ENCODE data around the gene CACNA1E.

CACNA1E gene

DNA sequence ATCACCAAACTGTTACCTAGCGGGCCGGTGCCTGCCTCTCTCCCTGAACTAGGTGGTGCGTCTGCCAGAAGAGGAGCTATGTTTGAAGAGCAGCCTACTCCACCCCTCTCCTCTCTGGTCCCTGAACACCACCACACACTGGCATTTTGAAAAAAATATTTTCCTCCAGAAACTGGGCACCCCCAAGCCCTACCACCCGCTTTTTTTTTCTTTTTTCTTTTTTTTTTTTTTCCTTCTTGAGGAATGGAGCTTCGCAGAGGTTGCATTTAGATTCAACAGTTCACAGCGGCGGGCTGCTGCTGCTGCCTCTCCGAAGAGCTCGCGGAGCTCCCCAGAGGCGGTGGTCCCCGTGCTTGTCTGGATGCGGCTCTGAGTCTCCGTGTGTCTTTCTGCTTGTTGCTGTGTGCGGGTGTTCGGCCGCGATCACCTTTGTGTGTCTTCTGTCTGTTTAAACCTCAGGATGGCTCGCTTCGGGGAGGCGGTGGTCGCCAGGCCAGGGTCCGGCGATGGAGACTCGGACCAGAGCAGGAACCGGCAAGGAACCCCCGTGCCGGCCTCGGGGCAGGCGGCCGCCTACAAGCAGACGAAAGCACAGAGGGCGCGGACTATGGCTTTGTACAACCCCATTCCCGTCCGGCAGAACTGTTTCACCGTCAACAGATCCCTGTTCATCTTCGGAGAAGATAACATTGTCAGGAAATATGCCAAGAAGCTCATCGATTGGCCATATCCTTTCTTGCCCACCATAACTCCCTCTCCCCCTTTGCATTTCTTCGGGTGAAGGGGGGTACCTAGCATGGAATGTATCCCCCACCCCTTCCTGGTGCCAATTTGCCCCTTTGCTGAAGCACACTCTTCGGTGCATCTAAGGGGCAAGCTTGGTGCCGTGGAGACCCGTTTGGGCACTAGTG, at the start of gene CACNA1E:
Gene CACNA1E (plus strand): TSS at position 233 of the 911 bp plus-strand sequence. CDS start 228 bp downstream, at position 461.
- no peak for DNase-seq

DNA sequence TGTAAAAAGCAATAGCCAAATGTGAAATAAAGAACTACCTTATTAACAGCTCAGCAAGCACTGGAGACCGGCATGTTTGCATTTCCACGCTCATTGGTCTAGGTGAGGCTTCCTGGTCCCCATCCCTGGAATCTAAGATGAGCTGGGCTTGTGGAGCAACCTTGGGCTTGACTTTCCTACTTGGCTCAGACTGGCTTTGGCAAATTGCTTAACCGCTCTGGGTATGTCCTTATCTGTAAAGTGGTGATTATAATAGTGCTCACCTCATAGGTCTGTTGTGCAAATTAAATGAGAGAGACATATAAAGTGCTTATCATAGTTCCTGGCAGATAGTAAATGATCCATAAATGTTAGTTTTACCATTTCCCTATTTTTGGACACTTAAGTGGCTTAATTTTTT, 49.4 kb upstream of the CACNA1E start:
- no peak for DNase-seq

DNA sequence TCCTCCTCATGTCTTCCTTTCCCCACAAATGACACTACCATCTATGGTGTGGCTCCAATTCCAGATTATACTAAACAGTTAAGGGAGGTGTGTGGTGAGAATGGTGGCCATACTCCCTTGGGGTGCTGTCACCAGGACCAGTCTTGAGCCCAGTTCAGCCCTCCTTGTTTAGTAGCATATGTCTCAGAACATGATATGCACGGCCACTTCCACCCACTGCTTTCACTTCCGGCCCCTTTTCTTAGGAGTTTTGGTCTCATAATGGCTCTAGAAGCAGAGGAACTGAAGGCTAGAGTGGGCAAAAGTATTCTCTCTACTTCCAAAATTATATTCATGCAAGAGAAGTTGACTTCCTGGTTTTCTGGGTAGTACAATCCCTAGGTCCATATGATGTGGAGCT, 45.3 kb upstream of the CACNA1E start:
- no peak for DNase-seq

DNA sequence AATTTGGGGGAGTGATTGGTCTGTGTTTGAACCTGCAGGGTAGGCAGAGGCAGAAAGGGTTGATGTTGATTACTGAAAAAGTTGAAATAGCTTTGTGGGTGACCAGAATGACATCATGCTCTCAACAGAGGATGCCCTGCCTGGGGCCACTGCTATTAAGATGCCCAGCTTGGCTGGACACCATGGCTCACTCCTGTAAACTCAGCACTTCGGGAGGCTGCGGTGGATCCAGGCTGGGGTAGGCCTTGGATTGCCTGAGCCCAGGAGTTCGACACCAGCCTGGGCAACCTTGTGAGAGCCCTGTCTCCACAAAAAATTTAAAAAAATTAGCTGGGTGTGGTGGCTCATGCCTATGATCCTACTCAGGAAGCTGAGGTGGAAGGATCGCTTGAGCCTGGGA, 42.8 kb upstream of the CACNA1E start:
- no peak for DNase-seq

DNA sequence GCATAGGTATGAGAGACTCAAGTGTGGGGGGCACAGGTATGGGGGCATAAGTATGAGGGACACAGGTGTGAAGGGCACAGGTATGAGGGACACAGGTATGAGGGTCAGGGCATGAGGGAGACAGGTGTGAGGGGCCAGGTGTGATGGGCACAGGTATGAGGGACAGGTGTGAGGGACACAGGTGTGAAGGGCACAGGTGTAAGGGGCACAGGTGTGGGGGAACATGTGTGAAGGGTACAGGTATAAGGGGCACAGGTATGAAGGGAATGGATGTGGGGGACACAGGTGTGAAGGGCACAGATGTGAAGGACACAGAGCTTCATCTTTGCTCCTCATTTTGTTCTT, 41.2 kb upstream of the CACNA1E start:
- no peak for DNase-seq

DNA sequence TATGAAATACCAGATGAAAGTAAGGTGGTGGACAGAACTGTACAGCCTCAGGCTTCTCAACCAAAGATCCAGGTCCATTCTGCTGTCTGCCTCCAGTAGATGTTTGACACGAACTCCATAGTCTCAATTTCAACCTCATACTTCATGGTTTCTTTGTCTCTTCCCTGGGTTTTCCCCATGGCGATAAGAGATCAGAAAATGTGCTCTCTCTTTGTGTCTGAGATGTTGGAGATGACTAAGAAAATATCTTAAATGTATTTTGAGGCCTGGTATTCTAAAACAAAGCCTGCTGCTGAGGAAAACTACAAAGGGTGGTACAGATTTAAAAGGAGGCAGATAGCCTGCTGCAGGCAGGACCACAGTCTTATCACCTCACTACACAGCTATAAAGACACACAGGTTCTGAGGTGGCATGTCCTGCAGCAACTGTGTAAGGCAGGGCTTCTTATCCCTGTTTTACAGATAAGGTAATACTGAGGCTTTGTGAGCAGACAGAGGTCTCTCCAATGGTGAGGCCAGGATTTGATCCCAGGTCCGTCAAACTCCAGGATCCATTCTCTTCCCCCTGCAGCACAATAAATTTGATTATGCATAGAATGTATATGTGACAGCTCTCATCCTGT, 40.0 kb upstream of the CACNA1E start:
- DNase-seq = no peak

DNA sequence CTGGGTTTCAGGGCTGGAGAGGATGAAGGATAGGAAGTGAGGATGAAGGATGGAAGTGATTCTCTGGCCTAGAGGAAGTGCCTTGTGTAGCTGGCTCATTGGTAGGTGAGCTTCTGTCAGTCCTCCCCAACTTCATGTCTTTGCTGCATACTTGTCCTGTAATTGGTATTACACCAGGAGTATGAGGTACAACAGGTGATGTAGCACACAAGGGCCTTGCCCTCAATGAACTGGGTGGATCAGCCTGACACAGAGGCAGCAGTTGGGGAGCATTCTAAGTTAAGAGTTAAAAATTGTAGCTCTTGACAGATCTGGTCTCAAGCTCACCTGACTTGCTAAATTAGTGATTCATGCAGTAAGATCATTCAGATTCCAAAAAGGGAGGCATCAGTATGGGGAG, 37.9 kb upstream of the CACNA1E start:
- DNase-seq = no peak

DNA sequence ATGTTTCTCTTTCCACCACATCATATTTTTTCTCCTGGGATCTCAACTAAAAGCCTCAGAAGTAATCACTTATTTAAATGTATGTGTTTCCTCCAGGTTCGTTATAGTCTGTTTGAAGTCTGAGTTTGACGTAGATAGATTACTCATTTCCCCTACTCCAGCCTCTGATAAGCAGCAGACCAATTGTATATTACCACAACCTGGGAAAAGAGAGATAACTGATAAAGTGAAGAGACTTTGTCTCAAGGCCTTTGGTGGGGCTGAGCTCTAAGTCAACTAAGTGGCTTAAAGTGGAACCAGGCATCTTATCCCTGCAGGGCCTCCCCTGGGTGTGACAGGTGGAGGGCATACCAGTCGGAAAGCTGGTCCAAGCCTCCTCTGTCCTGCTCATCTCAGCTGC, 34.9 kb upstream of the CACNA1E start:
- DNase-seq = no peak

DNA sequence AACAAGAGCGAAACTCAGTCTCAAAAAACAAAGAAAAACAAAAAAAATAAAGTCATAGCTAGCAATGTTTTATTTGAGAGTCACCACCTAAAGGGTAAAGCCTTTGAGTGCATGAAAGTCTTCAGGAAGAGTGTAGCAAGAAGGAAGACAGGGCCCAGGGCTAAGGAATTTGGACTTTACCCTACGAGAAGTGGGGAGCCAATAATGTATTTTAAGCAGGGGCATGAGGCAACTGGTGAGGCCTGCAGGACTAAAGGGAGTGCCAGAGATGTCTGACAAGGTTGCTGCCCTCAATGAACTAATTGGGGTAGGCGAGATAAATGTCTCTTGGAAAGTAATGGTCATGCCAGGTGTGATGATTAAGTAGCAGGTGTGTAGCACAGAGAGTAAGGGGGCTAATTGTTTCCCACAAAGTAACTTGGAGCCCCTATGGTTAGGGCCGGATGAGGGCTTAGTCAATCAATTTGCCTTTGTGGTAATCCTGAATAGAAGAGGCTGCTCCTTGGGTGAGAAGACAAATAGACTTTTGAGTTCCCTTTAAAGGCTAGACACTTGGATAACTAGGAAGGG, 31.6 kb upstream of the CACNA1E start:
- no peak for DNase-seq

DNA sequence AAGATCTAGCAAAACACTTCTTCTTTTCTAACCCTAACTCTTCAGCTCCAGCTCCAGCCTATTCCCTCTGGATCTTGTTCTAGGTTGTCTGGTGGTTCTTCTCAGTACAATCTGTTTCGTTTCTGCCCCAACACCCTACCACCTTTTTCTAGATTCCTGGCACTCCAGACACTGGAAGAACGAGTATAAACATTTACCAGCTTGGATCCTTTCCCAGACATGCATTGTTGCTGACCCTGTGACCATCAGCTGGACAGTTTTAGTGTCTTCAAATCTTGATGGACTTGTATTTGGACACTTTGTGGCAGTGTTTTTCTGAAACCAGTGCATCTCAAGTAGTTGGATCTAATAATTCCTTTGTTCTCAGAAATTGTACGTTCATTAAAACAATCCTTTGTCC, 30.6 kb upstream of the CACNA1E start:
- DNase-seq = no peak

DNA sequence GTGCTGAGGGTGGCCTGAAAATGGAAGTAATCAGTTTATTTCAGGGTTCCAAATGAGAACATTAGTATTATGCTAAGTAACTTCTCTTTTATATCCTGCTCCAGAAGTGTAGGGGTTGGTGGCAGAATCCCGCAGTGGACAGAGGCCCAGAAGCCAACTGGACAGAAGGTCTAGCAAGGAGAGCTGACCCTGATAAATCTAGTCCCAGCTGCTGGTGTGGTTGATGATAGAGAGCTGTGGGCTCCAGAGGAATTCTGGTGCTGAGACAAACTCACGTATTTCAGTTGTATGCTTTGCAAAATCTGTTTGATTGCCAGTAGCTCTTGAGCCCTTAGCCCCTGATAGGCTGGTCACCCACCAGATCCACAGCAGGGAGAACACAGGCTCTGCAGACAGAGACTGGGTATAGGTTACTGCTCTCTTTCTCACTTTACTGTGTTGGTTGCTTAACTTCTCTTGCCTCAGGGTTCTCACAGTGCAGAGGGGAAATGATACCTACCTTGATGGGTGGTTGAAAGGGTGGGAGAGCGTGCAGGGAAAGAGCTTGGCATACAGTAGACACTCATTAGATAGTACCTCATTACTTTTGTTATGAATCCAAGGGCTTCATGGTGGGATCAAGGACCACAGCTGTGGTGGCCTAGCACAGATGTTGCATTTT, 29.6 kb upstream of the CACNA1E start:
- DNase-seq = no peak

DNA sequence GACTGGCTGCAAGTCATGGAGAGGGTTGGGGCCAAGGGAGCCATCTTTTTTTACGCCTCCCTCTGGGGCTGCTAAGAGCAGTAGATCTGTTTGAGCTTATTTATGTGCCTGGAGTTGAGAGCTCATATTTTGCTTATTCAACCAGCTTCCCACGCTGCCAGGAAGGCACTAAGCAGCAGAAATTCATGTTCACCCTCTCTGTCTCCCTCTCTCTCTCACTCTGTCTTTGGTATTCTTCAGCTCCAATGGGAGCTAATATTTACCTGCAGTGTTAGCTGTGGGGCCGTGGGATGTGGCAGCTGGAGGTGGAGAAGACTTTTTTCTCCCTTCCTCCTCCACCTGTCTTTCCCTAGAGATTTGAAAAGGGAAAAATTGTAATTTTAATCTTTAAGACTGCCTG, 26.8 kb upstream of the CACNA1E start:
- DNase-seq = no peak

DNA sequence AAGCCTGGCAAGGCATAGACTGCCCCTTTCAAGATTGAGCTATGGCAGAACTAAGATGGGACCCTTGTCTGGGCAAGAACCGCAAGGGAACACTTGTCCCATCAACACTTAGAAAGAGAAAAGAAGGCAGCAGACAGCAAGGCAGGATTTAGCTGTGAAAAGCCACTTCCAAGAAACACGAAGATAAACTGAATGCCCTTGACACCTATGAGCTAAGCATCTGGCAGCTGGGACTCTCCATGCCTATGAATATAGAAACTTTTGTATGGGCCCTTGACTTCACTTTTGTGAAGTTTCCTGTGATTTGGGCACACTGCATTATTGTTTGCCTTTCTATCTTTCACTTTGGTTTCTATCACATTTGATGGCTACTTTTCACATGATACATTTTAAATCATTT, 24.9 kb upstream of the CACNA1E start:
- DNase-seq = no peak

DNA sequence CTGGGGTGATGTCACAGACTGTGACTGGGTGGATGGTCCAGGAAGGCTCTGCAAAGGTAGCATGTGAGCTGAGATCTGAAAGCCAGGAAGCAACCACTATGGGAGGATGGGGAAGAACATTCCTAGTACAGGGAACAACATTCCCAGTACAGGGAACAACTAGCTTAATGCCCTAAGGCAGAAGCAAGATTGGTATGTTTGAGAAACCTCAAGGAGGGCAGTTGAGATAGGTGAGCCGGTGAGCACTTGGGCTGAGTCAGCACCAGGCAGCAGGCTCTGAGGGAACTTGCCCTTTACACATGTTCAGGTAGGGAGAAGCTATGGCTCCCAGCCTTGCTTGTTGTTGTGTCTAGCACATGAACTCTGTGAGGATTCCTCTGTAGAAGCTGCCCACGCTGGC, 24.2 kb upstream of the CACNA1E start:
- DNase-seq = no peak

DNA sequence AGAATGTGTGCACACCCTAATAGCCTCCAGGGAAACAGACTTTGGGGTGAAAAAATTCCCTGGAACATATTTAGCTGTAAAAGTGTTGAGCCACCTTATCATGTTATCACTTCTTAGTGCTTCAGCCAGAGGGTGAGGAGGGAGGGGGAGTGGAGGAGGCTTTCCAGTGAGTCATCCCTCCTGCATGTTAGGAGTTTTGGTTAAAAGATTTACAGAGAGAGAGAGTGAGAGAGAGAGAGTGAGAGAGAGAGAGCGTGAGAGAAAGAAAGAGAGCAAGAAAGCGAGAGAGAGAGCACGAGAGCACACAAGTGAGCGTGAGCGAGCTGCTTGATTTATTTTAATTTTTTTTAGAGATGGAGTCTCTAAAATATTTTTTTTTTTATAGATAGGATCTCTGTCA, 13.5 kb upstream of the CACNA1E start:
- no peak for DNase-seq

DNA sequence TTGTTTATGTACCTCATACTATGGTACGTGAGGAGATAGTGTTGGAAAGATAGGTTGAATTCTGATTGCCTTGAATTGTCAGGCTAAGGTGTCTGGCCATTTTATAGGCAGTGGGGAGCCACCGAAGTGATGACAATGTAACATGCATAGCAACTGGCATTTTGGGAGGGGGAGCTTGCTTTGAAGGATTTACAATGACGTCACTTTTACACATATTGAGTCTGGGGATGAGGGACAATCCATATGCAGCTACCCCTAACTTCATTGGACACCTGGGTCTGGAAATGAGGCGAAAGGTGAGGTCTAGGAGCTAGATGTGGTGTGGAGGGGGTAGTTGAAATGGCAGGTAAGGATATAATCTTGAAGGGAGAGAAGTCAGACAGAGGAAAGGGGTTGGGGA, 7.7 kb upstream of the CACNA1E start:
- no peak for DNase-seq

DNA sequence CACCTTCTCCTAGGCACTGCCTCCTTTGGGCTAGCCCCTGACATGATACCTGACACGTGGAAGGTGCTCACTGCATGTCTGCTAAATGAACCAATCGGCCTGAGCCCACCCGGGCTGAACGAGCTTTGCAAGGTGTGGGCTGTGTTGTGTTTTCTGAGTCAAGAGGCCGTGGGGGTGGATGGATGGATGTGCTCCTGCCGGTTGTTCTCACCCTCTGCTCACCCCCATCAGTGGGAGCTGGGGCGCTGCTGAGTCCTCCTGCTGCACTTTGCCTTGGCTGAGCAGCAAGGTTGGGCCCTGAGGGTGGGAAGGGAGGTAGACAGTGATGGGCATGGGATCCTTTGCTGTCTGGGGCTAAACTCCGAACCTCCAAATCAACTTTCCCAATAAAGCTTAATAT, 6.7 kb upstream of the CACNA1E start:
- no peak for DNase-seq

DNA sequence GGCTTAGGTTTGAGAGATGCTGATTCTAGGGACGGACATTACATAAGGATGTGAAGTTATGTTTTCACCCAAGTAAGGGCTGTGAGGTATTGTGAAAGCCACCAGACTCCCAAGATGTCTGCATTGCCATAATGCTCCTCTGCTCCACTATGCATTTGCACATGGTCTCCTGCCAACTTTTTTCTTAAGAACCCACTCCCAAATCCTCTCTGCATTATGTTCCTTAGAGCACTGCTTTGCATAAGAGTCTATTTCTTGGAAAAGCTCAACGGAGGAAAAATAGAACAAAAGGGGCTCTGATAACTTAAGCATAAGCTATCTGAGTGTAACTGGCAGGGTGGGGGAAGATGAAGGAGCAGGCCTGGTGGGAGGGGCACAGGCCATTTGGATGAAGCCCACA, 5.0 kb upstream of the CACNA1E start:
- DNase-seq = no peak

DNA sequence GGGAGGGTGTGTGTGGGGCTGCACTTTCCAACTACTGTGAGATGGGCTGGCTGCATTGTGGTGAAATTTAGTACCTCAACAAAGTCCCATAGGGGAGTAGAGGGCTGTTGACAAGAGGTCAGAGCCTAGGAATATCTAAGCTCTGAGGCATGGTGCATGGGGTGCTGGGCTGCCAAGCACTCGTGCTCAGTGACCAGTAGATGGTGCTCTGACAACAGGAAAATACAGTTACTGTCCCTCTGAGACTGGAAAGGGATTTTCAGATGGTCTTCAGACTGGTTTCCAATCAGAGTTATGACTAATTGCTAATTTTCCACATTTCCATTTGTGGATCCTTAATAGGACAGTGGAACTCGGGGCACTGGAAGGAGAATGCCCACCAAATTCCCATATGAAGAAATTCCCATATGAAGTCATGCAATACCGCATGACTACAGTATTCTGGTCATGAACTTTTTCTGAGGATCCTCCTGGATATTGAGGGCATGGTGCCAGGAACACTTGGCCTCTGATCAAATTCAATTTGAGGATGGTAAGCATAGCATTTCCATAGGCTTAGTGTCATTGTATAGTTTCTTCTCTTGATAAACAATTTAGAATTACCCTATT, 4.1 kb upstream of the CACNA1E start:
- DNase-seq = no peak

DNA sequence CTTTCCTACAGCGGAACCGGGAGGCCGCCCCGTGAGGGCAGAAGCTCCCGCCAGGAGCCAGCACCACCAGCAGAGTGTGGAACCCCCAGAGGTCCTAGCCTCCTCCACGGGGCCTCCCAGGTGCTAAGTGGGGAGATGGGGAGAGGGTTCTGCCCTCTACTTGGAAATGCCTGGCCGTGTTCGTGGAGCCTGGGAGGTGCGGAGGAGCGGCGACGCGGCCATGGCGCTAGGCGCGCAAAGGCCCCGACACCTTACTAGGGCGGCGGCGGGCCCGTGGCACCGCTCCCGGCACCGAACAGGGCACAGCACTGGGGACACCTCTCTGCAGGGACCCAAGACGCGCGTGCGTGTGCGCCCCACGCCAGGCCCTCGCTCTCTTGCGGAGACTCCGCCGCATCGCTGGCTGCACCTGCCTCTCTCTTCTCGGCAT, 1.3 kb upstream of the CACNA1E start:
- DNase-seq = no peak

DNA sequence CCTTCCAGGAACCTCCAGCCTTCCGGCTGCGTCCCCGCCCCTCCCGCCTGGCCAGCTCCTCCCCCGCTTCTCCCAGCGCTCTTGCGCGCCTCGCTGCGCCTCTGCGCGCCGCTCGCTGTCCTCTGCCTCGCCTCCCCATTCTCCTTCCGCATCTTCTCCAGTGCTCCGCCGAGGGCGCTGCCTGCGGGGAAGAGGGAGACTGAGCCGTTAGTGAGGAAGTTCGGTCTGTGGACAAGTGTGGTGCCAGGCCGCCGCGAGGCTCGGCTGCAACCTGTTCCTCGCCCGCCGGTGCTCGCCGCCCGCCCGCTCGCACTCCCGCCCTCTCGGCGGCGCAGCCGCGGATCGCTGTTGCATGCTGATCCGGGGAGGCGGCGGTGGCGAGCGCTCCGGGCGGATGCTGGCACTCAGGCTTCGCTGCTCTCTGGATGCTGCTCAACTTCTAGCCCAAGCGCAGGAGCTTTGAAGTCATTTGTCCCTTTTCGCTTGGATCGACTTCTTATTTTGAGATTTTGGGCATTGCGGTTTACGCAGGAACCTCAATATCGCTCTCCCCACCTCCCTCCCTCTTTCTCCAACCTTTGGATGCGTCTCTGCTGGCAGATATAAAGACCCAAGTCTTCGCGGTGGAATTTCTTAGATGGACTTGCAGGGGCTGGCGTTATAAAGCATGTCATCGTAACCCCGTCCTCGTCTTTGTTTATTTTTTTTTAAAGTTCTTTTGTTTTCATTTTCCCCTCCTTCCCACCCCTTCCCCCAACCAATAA, 614 bp upstream of the CACNA1E start:
- no peak for DNase-seq

DNA sequence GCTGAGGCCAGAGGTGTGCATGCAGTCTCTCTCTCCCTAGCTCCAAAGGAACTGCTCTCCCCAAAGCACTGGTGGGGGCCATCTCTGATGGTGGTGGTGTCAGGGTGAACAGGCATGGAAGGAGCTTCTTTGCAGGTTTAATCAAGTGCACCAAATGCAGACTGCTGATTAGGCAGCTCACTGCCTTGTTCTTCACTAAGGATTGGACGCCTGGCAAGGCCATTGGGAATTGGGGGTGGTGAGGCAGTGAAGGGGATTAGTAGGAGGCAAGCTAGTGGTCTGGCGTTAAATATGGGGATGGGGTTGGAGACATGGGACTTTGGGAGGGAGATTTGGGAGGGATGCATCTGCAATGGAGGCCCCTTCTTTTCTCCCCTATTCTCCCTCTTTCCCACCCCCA, 1.5 kb downstream of the CACNA1E start:
- DNase-seq = no peak
